ENCODE measurements around the gene EIF3D. TPM values are rescaled to one million over a fixed set of nuclear protein-coding genes. Genes with fewer than 3 reads are reported as not detected.

The EIF3D gene
- total RNA-seq, 1 donor from 2014 or later: 285 TPM

DNA sequence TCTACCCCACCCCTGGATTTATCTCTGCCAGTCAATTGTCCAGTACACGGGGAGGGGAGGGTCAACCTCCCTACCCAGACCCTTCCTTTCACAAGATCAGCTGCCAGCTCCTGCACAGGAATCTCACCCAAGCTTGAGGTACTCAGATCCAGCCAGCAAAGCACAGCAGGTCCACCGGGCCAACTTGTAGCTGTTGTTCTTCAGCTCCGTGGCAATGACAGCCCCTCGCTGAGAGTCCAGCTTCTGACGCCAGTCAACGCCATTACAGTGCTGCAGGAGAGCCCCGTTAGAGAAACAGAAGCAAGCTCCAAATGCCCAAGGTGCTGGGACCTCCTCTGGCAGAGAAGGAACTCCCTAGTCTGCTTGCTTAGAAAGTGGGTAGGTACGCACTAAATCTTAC, 16.6 kb downstream of the EIF3D start:
- H3K9me3 Mint-ChIP-seq: no peaks in the 10 kb centered on the region

GRCh38 chr22:36510966-36511881, 17.7 kb downstream of the EIF3D start:
- peaks cover 62% of the 10 kb centered on the region for H3K36me3 Mint-ChIP-seq (ENCODE audit: low read depth)
- intact Hi-C loops (cut with micrococcal nuclease): loop anchor here (1.0 kb wide), 1 partner anchor 16 kb away; no protein-coding TSS in a partner anchor

More for the DNA sequence above, 16.6 kb downstream of the EIF3D start:
- no peak overlapping the region for H3K27ac Mint-ChIP-seq
- no peak overlapping the region for H3K4me3 Mint-ChIP-seq
- H3K4me1 Mint-ChIP-seq: peaks cover 14% of the 10 kb centered on the region
- DNase-seq (no peak), ATAC-seq (ENCODE audit: low read depth) (no peak)
- intact Hi-C loops (cut with micrococcal nuclease): no loop called here
- ChIA-PET POLR2A (interaction anchor here (3.4 kb wide), 1 partner anchor 16 kb away, joined by 21 read pairs; the partner anchor contains the start of gene EIF3D), CTCF (interaction anchor here (1.0 kb wide), 1 partner anchor 10 kb away, joined by 3 read pairs; no protein-coding TSS in a partner anchor)
- no peaks in the 10 kb centered on the region for H3K27me3 Mint-ChIP-seq
- TF ChIP-seq, protein P1, sequence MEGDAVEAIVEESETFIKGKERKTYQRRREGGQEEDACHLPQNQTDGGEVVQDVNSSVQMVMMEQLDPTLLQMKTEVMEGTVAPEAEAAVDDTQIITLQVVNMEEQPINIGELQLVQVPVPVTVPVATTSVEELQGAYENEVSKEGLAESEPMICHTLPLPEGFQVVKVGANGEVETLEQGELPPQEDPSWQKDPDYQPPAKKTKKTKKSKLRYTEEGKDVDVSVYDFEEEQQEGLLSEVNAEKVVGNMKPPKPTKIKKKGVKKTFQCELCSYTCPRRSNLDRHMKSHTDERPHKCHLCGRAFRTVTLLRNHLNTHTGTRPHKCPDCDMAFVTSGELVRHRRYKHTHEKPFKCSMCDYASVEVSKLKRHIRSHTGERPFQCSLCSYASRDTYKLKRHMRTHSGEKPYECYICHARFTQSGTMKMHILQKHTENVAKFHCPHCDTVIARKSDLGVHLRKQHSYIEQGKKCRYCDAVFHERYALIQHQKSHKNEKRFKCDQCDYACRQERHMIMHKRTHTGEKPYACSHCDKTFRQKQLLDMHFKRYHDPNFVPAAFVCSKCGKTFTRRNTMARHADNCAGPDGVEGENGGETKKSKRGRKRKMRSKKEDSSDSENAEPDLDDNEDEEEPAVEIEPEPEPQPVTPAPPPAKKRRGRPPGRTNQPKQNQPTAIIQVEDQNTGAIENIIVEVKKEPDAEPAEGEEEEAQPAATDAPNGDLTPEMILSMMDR (IDR thresholded peaks at IDR 0.05): no peak
- peaks cover 73% of the 10 kb centered on the region for H3K36me3 Mint-ChIP-seq (ENCODE audit: low read depth)

GRCh38 chr22:36510384-36510783, 18.6 kb downstream of the EIF3D start:
- Mint-ChIP-seq H3K27me3 (no peaks in the 10 kb centered on the region), H3K27ac (no peak overlapping the region)
- POLR2A ChIA-PET: interaction anchor here (0.6 to 3.4 kb wide), 8 partner anchors 11 to 230 kb away, joined by 3 to 21 read pairs (median 4); partner anchors contain the start of gene EIF3D

More at GRCh38 chr22:36510966-36511881, 17.7 kb downstream of the EIF3D start:
- no peaks in the 10 kb centered on the region for H3K9me3 Mint-ChIP-seq
- no peaks in the 10 kb centered on the region for H3K27me3 Mint-ChIP-seq
- ChIA-PET POLR2A (interaction anchor here (0.7 to 3.4 kb wide), 5 partner anchors 10 to 41 kb away, joined by 3 to 21 read pairs (median 4); partner anchors contain the start of gene EIF3D), CTCF (interaction anchor here (0.8 to 2.3 kb wide), 11 partner anchors 9 to 466 kb away, joined by 3 to 5 read pairs (median 4); partner anchors contain the start of gene IFT27)
- TF ChIP-seq, protein P1 (IDR thresholded peaks at IDR 0.05): no peak
- peak overlapping the region; percentile 47 for H3K27ac Mint-ChIP-seq
- H3K4me3 Mint-ChIP-seq: no peak overlapping the region
- H3K4me1 Mint-ChIP-seq: peaks cover 17% of the 10 kb centered on the region
- DNase-seq: no peak
- ATAC-seq (ENCODE audit: low read depth): peak; percentile 28

GRCh38 chr22:36507518-36508010, 21.4 kb downstream of the EIF3D start:
- peaks cover 17% of the 10 kb centered on the region for H3K4me1 Mint-ChIP-seq
- H3K27ac Mint-ChIP-seq: peak overlapping the region; percentile 63
- TF ChIP-seq, protein P1 (IDR thresholded peaks at IDR 0.05): no peak
- peak overlapping the region; percentile 76 for H3K4me3 Mint-ChIP-seq
- ChIA-PET CTCF (interaction anchor here (0.7 to 1.7 kb wide), 4 partner anchors 14 to 206 kb away, joined by 3 to 6 read pairs (median 4); partner anchors contain the start of gene TXN2), POLR2A (interaction anchor here (0.5 to 2.3 kb wide), 14 partner anchors 10 to 392 kb away, joined by 3 to 21 read pairs (median 4); partner anchors contain the start of genes APOL2, EIF3D and TXN2)
- DNase-seq: no peak
- H3K27me3 Mint-ChIP-seq: no peaks in the 10 kb centered on the region
- no peaks in the 10 kb centered on the region for H3K9me3 Mint-ChIP-seq
- peaks cover 27% of the 10 kb centered on the region for H3K36me3 Mint-ChIP-seq (ENCODE audit: low read depth)
- intact Hi-C loops (cut with micrococcal nuclease): loop anchor here (1.0 kb wide), 2 partner anchors 22 to 26 kb away; partner anchors contain the start of genes EIF3D and TXN2
- no peak for ATAC-seq (ENCODE audit: low read depth)

More at GRCh38 chr22:36510384-36510783, 18.6 kb downstream of the EIF3D start:
- intact Hi-C loops (cut with micrococcal nuclease): no loop called here
- peaks cover 54% of the 10 kb centered on the region for H3K36me3 Mint-ChIP-seq (ENCODE audit: low read depth)
- DNase-seq (no peak), ATAC-seq (ENCODE audit: low read depth) (no peak)
- H3K4me1 Mint-ChIP-seq: peaks cover 17% of the 10 kb centered on the region
- CTCF ChIA-PET: interaction anchor here (0.9 to 2.3 kb wide), 8 partner anchors 10 to 467 kb away, joined by 3 to 5 read pairs (median 4); partner anchors contain the start of gene IFT27
- no peaks in the 10 kb centered on the region for H3K9me3 Mint-ChIP-seq
- H3K4me3 Mint-ChIP-seq: no peak overlapping the region
- TF ChIP-seq, protein P1 (IDR thresholded peaks at IDR 0.05): no peak
